ENCODE results near the gene PLAAT4.

PLAAT4 gene

GRCh38 chr11:63536669-63537292 lies at the start of gene PLAAT4:
PLAAT4 (plus strand) TSS chr11:63536808; CDS start chr11:63536869, 61 bp downstream.
- no peak for DNase-seq

- DNase-seq, result no peak
These were observed 47.8 kb upstream of the PLAAT4 start for GRCh38 chr11:63488789-63489188.

- DNase-seq, result no peak
These were observed 46.7 kb upstream of the PLAAT4 start for GRCh38 chr11:63489879-63490278.

GRCh38 chr11:63490551-63491239 lies 45.9 kb upstream of the PLAAT4 start, which contains the start of gene PLAAT5:
PLAAT5 (minus strand) TSS chr11:63491167; CDS start chr11:63491034, 133 bp downstream.
- no peak for DNase-seq

- DNase-seq, result no peak
These were observed 45.4 kb upstream of the PLAAT4 start for GRCh38 chr11:63491240-63491587.

GRCh38 chr11:63491636-63492372 lies 44.8 kb upstream of the PLAAT4 start:
- no peak for DNase-seq

- no peak for DNase-seq
These were observed 44.2 kb upstream of the PLAAT4 start for GRCh38 chr11:63492441-63492840.

- DNase-seq, result no peak
These were observed 43.5 kb upstream of the PLAAT4 start for GRCh38 chr11:63493127-63493526.

- DNase-seq, result no peak
These were observed 41.6 kb upstream of the PLAAT4 start for GRCh38 chr11:63494975-63495374.

GRCh38 chr11:63499874-63500273 lies 36.7 kb upstream of the PLAAT4 start:
- DNase-seq, result no peak

GRCh38 chr11:63501236-63501635 lies 35.4 kb upstream of the PLAAT4 start:
- DNase-seq, result no peak

GRCh38 chr11:63502252-63502820 lies 34.3 kb upstream of the PLAAT4 start:
- DNase-seq, result no peak

- DNase-seq, result no peak
These were observed 33.1 kb upstream of the PLAAT4 start for GRCh38 chr11:63503492-63503891.

- DNase-seq, result no peak
These were observed 32.6 kb upstream of the PLAAT4 start for GRCh38 chr11:63504054-63504453.

GRCh38 chr11:63504933-63505586 lies 31.5 kb upstream of the PLAAT4 start:
- no peak for DNase-seq

GRCh38 chr11:63505857-63506528 lies 30.6 kb upstream of the PLAAT4 start, which contains the start of gene LGALS12:
LGALS12 (plus strand) TSS chr11:63506084; CDS start chr11:63506459, 375 bp downstream.
- no peak for DNase-seq

GRCh38 chr11:63506876-63507275 lies 29.7 kb upstream of the PLAAT4 start:
- no peak for DNase-seq

GRCh38 chr11:63507511-63507910 lies 29.1 kb upstream of the PLAAT4 start:
- no peak for DNase-seq

GRCh38 chr11:63508009-63508408 lies 28.6 kb upstream of the PLAAT4 start:
- no peak for DNase-seq

GRCh38 chr11:63508745-63509144 lies 27.9 kb upstream of the PLAAT4 start:
- DNase-seq, result no peak

GRCh38 chr11:63510360-63511047 lies 26.1 kb upstream of the PLAAT4 start:
- DNase-seq, result no peak

All from NCI-H510A (cell line).